Endothelial cell of umbilical vein (primary cell): ENCODE results near the gene JAM2. TPM values are rescaled to one million over a fixed set of nuclear protein-coding genes. Genes with fewer than 3 reads are reported as not detected.
A peak's percentile ranks its signal among the peaks of the same experiment; 100 is the strongest.
"Not testable (repeated sequence)": the region's sequence is repeated elsewhere in the genome, so short reads cannot be mapped to it uniquely, and the experiment has no call there.

ENCODE experiments used
- BruUV-seq: library from RNA; stranded (reverse); fragments of 400-500 nt; replicated peaks from 2 replicates; lab custom pipeline; 2021; lab: Mats Ljungman, UMichigan
- CTCF ChIA-PET: fragments of 300-600, 350-600 bp; sonication (Branson Sonifier 250); formaldehyde crosslinking; loops from one replicate; lab custom pipeline; 2021; ENCODE audit warnings: antibody characterized with exemption, inconsistent platforms; lab: Charles Lee
- POLR2A ChIA-PET: fragments of 300-600, 350-600 bp; sonication (Branson Sonifier 250); formaldehyde crosslinking; loops from one replicate; lab custom pipeline; 2021; ENCODE audit warnings: antibody characterized with exemption, inconsistent platforms; lab: Charles Lee
- DNase-seq: peaks from one replicate; pipeline ENCODE4 v3.0.0-alpha.2; 2011; ENCODE audit warnings: low read depth, low spot score
- FAIRE-seq: peaks from 2 replicates; lab custom pipeline; 2011; peaks lifted over from hg19 to GRCh38; lab: Jason Lieb, UNC
- H2AFZ ChIP-seq: 2 replicates; pipeline ENCODE4 v1.6.0; 2012; ENCODE audit warnings: low read depth, low read length, control low read depth, inconsistent platforms
- H3K27ac ChIP-seq: 2 replicates; pipeline ENCODE4 v1.5.1; 2011; ENCODE audit warnings: low read depth, mild to moderate bottlenecking, control low read depth, low read length, moderate library complexity; ENCODE audit not compliant: insufficient read depth
- H3K27me3 ChIP-seq, 2 experiments: 2 replicates each; pipeline versions ENCODE4 v1.6.0 to v1.6.1; 2011; ENCODE audit warnings: low read length in 2 of 2, mixed read lengths in 1 of 2; ENCODE audit not compliant: control insufficient read depth in 2 of 2, insufficient read depth in 2 of 2
- H3K36me3 ChIP-seq, 2 experiments: 2 replicates in 1 of 2; 3 replicates in 1 of 2; pipeline ENCODE4 v1.5.1; 2011; ENCODE audit warnings: low read length in 2 of 2, mild to moderate bottlenecking in 1 of 2, moderate library complexity in 1 of 2; ENCODE audit not compliant: control insufficient read depth in 2 of 2, insufficient read depth in 2 of 2; ENCODE audit errors: extremely low read depth in 1 of 2
- H3K4me1 ChIP-seq: 3 replicates; pipeline ENCODE4 v1.5.1; 2011; ENCODE audit warnings: mild to moderate bottlenecking, low read length; ENCODE audit not compliant: control insufficient read depth, insufficient read depth; ENCODE audit errors: extremely low read depth
- H3K4me2 ChIP-seq: 2 replicates; pipeline ENCODE4 v1.6.1; 2011; ENCODE audit warnings: low read length, control low read depth, mixed read lengths; ENCODE audit not compliant: insufficient read depth
- H3K4me3 ChIP-seq, 3 experiments: fragments of 200-600 bp in 1 of 3; sonication (generic), shearing (Covaris generic) in 1 of 3; replicated peaks in 1 of 3; 2 replicates each; pipeline ENCODE4 v1.5.1; 2011 to 2016; ENCODE audit warnings: control low read depth in 3 of 3, low read length in 3 of 3, mild to moderate bottlenecking in 2 of 3, inconsistent platforms in 1 of 3, low read depth in 1 of 3, moderate library complexity in 1 of 3; ENCODE audit not compliant: insufficient read depth in 1 of 3
- H3K79me2 ChIP-seq: 2 replicates; pipeline ENCODE4 v1.6.0; 2012; ENCODE audit warnings: low read length, inconsistent platforms; ENCODE audit not compliant: control insufficient read depth, insufficient read depth
- H3K9ac ChIP-seq: replicated peaks from 2 replicates; pipeline ENCODE3; 2011; ENCODE audit warnings: low read length, control low read depth; ENCODE audit not compliant: insufficient read depth; ENCODE audit errors: extremely low read depth
- H3K9me1 ChIP-seq: replicated peaks from 3 replicates; pipeline ENCODE4 v1.6.0; 2011; ENCODE audit warnings: mild to moderate bottlenecking, low read length; ENCODE audit not compliant: control insufficient read depth, insufficient read depth; ENCODE audit errors: extremely low read depth
- H3K9me3 ChIP-seq: replicated peaks from 2 replicates; pipeline ENCODE4 v1.5.1; 2012; ENCODE audit warnings: low read length, inconsistent platforms; ENCODE audit not compliant: control insufficient read depth, insufficient read depth
- H4K20me1 ChIP-seq: replicated peaks from 2 replicates; pipeline ENCODE3; 2011; ENCODE audit warnings: mild to moderate bottlenecking, low read length; ENCODE audit not compliant: control insufficient read depth, insufficient read depth; ENCODE audit errors: extremely low read depth
- EZH2 ChIP-seq: IDR thresholded peaks from 2 replicates; pipeline ENCODE4 v1.6.1; 2012; ENCODE audit warnings: borderline replicate concordance, low read depth, mild to moderate bottlenecking, moderate library complexity, low read length, inconsistent platforms; ENCODE audit not compliant: severe bottlenecking
- FOS ChIP-seq: IDR thresholded peaks from 2 replicates; pipeline ENCODE4 v1.6.1; 2011; ENCODE audit warnings: mild to moderate bottlenecking, low read length, moderate library complexity, borderline replicate concordance; ENCODE audit not compliant: insufficient read depth
- GATA2 ChIP-seq: IDR thresholded peaks from 2 replicates; pipeline ENCODE4 v1.7.0; 2011; ENCODE audit warnings: low read depth, mild to moderate bottlenecking, moderate library complexity, mixed read lengths, low read length; ENCODE audit not compliant: insufficient read length, insufficient read depth
- JUN ChIP-seq: IDR thresholded peaks from 2 replicates; pipeline ENCODE4 v1.6.1; 2011; ENCODE audit warnings: borderline replicate concordance, low read depth; ENCODE audit not compliant: insufficient read length, insufficient read depth
- MYC ChIP-seq: IDR thresholded peaks from one replicate; pipeline ENCODE4 v1.6.1; 2011; ENCODE audit warnings: mild to moderate bottlenecking, low read depth, low read length
- POLR2A ChIP-seq: IDR thresholded peaks from 2 replicates; pipeline ENCODE4 v1.6.1; 2012; ENCODE audit warnings: low read depth, mild to moderate bottlenecking, control low read depth, low read length
- POLR2AphosphoS5 ChIP-seq: IDR thresholded peaks from 2 replicates; pipeline ENCODE4 v1.6.1; 2012; ENCODE audit warnings: low read depth, mild to moderate bottlenecking, control low read depth, low read length, moderate library complexity; ENCODE audit not compliant: insufficient read depth
- dilution Hi-C: fragments of 300-500 bp; cut with MboI; formaldehyde crosslinking; loops from one replicate; pipeline ENCODE4 v1.15.0; 2019; ENCODE audit warnings: low sequenced_read_pairs; ENCODE audit not compliant: extremely low pct_ligation_motif_present
- intact Hi-C: fragments of 100-400 bp; cut with micrococcal nuclease; formaldehyde crosslinking; loops from one replicate; pipeline ENCODE4 v1.10.0; 2022
- polyA plus RNA-seq, 4 experiments: library from polyadenylated mRNA; depleted of rRNA in 3 of 4; stranded (reverse) in 3 of 4; unstranded in 1 of 4; fragments of >200 nt; gene quantifications; 2 replicates each; pipeline versions ENCODE4 v1.2.1 to v1.2.3, GENCODE V29; 2011 to 2012; ENCODE audit warnings: missing spikeins in 1 of 4
- total RNA-seq: library from RNA; stranded (reverse); gene quantifications from 2 replicates; pipeline ENCODE4 v1.2.3, GENCODE V29; 2021
- TF ChIP-seq, protein P1 (sequence below): IDR thresholded peaks from 2 replicates; pipeline ENCODE4 v1.6.1; 2011; ENCODE audit not compliant: insufficient read depth, insufficient read length
- TF ChIP-seq, protein P2 (sequence below), 2 donors: IDR thresholded peaks; 1 replicate in 1 of 2; 2 replicates in 1 of 2; pipeline ENCODE4 v1.5.1; 2011; ENCODE audit warnings: low read length in 2 of 2, mild to moderate bottlenecking in 2 of 2, moderate library complexity in 2 of 2, control low read depth in 1 of 2, inconsistent platforms in 1 of 2, low read depth in 1 of 2; ENCODE audit not compliant: insufficient read depth in 1 of 2; ENCODE audit errors: extremely low read depth in 1 of 2

JAM2 gene
- total and polyA plus RNA-seq, 2 donors (not counting 3 experiments of a cell fraction or from before 2014, with no cell fraction given): 0.14 to 0.20 TPM

DNA sequence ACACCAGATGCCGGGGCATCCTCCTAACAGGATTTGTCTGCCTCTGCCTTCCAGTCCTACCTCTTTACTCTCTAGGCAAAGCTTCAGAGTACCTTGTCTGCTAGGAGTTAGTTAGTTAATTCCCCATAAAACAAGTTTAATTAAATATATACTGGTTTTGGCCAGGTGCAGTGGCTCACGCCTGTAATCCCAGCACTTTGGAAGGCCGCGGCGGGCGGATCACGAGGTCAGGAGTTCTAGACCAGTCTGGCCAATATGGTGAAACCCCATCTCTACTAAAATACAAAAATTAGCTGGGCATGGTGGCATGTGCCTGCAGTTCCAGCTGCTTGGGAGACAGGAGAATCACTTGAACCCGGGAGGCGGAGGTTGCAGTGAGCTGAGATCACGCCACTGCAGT lies 75.0 kb downstream of the JAM2 start:
- BruUV-seq, CTCF ChIA-PET, H3K9ac ChIP-seq, dilution Hi-C loops, H3K9me3 ChIP-seq, H3K4me2 ChIP-seq, H4K20me1 ChIP-seq, H3K4me3 ChIP-seq, H3K79me2 ChIP-seq, DNase-seq, H3K4me1 ChIP-seq, H3K27ac ChIP-seq, H3K36me3 ChIP-seq, intact Hi-C loops, FAIRE-seq, H3K9me1 ChIP-seq, H2AFZ ChIP-seq, POLR2A ChIA-PET, H3K27me3 ChIP-seq: not testable (repeated sequence)

DNA sequence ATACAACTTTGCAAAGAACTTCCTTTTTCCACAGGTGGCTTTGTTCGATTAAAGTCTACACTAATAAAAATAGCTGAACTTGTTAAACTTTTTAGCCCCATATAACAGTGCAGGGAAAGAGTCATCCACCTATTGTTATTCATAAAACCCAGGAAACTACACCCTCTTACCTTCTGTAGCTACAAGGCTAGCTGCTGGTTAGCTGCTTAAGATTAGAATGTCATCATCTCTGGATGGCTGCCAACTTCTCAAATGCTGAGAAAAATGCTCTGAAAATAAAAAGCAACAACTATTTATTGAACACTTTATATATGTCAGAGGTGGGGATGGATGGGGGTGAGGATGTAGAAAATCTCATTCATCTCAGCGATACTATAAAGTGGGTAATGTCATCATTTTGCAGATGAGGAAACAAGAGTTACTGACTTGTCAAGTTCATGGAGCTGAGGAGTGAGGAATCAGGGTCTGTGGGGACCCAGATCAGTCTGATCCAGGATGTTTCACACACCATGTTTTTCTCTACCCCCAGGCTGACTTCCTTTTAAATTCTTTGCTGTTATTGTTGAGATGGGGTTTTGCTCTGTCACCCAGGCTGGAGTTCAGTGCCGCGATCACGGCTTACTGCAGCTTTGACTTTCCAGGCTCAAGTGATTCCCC lies 78.6 kb downstream of the JAM2 start:
- TF ChIP-seq POLR2AphosphoS5 (no peak), POLR2A (no peak), FOS (no peak), GATA2 (no peak), MYC (no peak), JUN (no peak), EZH2 (no peak)
- TF ChIP-seq, protein P1, sequence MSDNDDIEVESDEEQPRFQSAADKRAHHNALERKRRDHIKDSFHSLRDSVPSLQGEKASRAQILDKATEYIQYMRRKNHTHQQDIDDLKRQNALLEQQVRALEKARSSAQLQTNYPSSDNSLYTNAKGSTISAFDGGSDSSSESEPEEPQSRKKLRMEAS: no peak
- TF ChIP-seq, protein P2, sequence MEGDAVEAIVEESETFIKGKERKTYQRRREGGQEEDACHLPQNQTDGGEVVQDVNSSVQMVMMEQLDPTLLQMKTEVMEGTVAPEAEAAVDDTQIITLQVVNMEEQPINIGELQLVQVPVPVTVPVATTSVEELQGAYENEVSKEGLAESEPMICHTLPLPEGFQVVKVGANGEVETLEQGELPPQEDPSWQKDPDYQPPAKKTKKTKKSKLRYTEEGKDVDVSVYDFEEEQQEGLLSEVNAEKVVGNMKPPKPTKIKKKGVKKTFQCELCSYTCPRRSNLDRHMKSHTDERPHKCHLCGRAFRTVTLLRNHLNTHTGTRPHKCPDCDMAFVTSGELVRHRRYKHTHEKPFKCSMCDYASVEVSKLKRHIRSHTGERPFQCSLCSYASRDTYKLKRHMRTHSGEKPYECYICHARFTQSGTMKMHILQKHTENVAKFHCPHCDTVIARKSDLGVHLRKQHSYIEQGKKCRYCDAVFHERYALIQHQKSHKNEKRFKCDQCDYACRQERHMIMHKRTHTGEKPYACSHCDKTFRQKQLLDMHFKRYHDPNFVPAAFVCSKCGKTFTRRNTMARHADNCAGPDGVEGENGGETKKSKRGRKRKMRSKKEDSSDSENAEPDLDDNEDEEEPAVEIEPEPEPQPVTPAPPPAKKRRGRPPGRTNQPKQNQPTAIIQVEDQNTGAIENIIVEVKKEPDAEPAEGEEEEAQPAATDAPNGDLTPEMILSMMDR (IDR thresholded peaks at IDR 0.05; ENCODE audit: extremely low read depth in 1 of 2, insufficient read depth in 1 of 2, low read depth in 1 of 2, low read length in 2 of 2): no peak
- no peaks in the 10 kb centered on the region for H4K20me1 ChIP-seq
- no peak overlapping the region for H3K4me2 ChIP-seq
- no peak overlapping the region for H2AFZ ChIP-seq
- ChIA-PET POLR2A (no interaction called here), CTCF (interaction anchor here (1.0 to 1.9 kb wide), 5 partner anchors 10 to 453 kb away, joined by 3 to 10 read pairs (median 5); partner anchors contain the start of genes APP, ATP5PF and GABPA)
- dilution Hi-C loops: no loop called here
- H3K27ac ChIP-seq: no peak overlapping the region
- H3K9me1 ChIP-seq: no peaks in the 10 kb centered on the region
- H3K9ac ChIP-seq: no peak overlapping the region
- peak; percentile 64 for FAIRE-seq
- H3K79me2 ChIP-seq: no peaks in the 10 kb centered on the region
- intact Hi-C loops: no loop called here
- H3K27me3 ChIP-seq: no peaks in the 10 kb centered on the region
- H3K4me3 ChIP-seq: no peak overlapping the region
- peaks cover under 1 to 2% of the 10 kb centered on the region in 2 experiments for H3K36me3 ChIP-seq
- H3K4me1 ChIP-seq: peaks cover 7% of the 10 kb centered on the region
- H3K9me3 ChIP-seq: no peaks in the 10 kb centered on the region
- DNase-seq: peak; percentile 67
- BruUV-seq: no TSS peak
